Ovary (tissue), 3 donors: Measurements from ENCODE around the gene TMEM236.

ENCODE experiments used
- CTCF ChIP-seq, 3 donors: fragments of 450-650 bp in 2 of 3; fragments of 200-600 bp in 1 of 3; IDR thresholded peaks; one replicate each; pipeline versions ENCODE4 v1.5.1 to v1.8.0; 2016 to 2022; ENCODE audit warnings: antibody characterized with exemption in 3 of 3, mild to moderate bottlenecking in 1 of 3
- EP300 ChIP-seq: sonication (generic); formaldehyde crosslinking; IDR thresholded peaks from one replicate; pipeline ENCODE4 v1.6.1; 2017; ENCODE audit warnings: antibody characterized with exemption
- POLR2A ChIP-seq: fragments of 450-650 bp; IDR thresholded peaks from one replicate; pipeline ENCODE4 v1.6.1; 2017; ENCODE audit warnings: antibody characterized with exemption, mild to moderate bottlenecking, moderate library complexity
- donor health status: DM: no; HTN: no; CAD: no.

DNA sequence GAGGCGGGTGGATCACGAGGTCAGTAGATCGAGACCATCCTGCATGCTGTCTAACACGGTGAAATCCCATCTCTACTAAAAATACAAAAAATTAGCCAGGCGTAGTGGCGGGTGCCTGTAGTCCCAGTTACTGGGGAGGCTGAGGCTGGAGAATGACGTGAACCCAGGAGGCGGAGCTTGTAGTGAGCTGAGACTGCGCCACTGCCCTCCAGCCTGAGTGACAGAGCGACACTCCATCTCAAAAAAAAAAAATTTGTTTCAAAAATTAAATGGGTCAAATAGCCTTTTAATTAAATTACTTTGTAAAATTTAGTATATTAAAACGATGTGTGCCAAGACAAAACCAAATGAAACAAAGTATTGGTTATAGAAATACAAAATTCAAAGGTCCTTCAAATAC lies 50.3 kb downstream of the TMEM236 start:
- TF ChIP-seq CTCF (IDR thresholded peaks at IDR 0.05) (no peak), POLR2A (no peak), EP300 (no peak)
